Measurements from ENCODE around the gene RNF19B.

Gene RNF19B

GRCh38 chr1:32931760-32932159 is 32.8 kb downstream of the RNF19B start:
- ChIA-PET POLR2A (interaction anchor here (0.6 kb wide), 1 partner anchor 143 kb away, joined by 4 read pairs; no protein-coding TSS in a partner anchor), CTCF (interaction anchor here (0.8 to 9.7 kb wide), 16 partner anchors 12 to 219 kb away, joined by 3 to 107 read pairs (median 9); no protein-coding TSS in a partner anchor)
- TF ChIP-seq CTCF (IDR thresholded peaks at IDR 0.05; ENCODE audit: control extremely low read depth, extremely low read depth, low read depth, missing control alignments): no peak
- DNase-seq (ENCODE audit: extremely low spot score): no peak

GRCh38 chr1:32929366-32929765 is 35.2 kb downstream of the RNF19B start:
- no peak for TF ChIP-seq CTCF (IDR thresholded peaks at IDR 0.05; ENCODE audit: control extremely low read depth, extremely low read depth, low read depth, missing control alignments)
- POLR2A ChIA-PET: no interaction called here
- DNase-seq (ENCODE audit: extremely low spot score): no peak
- CTCF ChIA-PET: interaction anchor here (0.8 to 9.7 kb wide), 6 partner anchors 14 to 167 kb away, joined by 3 to 107 read pairs (median 6); no protein-coding TSS in a partner anchor

DNA sequence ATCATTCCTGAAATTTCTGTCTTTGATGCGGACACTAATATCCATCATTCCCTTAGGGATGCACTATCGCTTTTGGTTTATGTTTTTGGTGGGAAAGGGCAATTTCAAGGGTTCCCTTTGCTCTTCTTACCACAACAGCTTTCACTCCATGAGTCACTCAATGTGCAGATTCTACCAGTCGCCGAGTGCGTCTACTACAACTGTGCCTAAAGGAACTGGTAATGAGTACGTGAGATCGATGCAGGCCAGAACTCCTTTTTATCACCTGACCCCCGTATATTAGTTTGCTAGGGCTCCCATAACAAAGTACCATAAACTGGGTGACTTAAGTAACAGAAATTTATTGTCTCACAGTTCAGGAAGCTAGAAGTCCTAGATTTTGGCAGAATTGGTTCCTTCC is 35.9 kb downstream of the RNF19B start:
- ChIA-PET CTCF (interaction anchor here (1.0 to 9.7 kb wide), 3 partner anchors 15 to 126 kb away, joined by 3 to 69 read pairs (median 3); no protein-coding TSS in a partner anchor), POLR2A (no interaction called here)
- DNase-seq (ENCODE audit: extremely low spot score): no peak
- TF ChIP-seq CTCF (IDR thresholded peaks at IDR 0.05; ENCODE audit: control extremely low read depth, extremely low read depth, low read depth, missing control alignments): no peak

GRCh38 chr1:32928285-32928684 is 36.3 kb downstream of the RNF19B start:
- DNase-seq (ENCODE audit: extremely low spot score): no peak
- POLR2A ChIA-PET: no interaction called here
- CTCF ChIA-PET: interaction anchor here (1.0 to 1.1 kb wide), 3 partner anchors 9 to 126 kb away, joined by 3 read pairs; no protein-coding TSS in a partner anchor
- no peak for TF ChIP-seq CTCF (IDR thresholded peaks at IDR 0.05; ENCODE audit: control extremely low read depth, extremely low read depth, low read depth, missing control alignments)

DNA sequence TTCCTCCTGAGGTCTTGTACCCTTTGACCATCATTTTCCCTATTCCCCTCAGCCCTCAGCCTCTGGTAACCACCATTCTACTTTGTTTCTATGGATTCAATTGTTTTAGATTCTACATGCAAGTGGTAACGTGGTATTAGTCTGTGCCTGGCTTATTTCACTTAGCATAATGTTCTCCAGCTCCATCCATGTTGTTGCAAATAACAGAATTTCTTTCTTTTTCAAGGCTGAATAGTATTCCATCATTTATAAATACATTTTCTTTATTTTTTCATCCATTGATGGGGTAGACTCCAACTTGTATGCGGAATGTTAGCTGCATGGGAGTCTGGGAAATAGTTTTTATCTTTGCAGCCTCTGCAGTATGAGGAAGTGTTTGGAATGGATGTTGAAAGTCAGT is 37.2 kb downstream of the RNF19B start:
- no peak for DNase-seq (ENCODE audit: extremely low spot score)
- ChIA-PET POLR2A (no interaction called here), CTCF (interaction anchor here (1.0 to 1.1 kb wide), 2 partner anchors 9 to 215 kb away, joined by 3 read pairs; no protein-coding TSS in a partner anchor)
- TF ChIP-seq CTCF (IDR thresholded peaks at IDR 0.05; ENCODE audit: control extremely low read depth, extremely low read depth, low read depth, missing control alignments): no peak

GRCh38 chr1:32926562-32926961 is 38.0 kb downstream of the RNF19B start:
- CTCF ChIA-PET: interaction anchor here (1.2 kb wide), 1 partner anchor 129 kb away, joined by 3 read pairs; no protein-coding TSS in a partner anchor

More at GRCh38 chr1:32926562-32926961, 38.0 kb downstream of the RNF19B start:
- DNase-seq (ENCODE audit: extremely low spot score): no peak
- POLR2A ChIA-PET: no interaction called here
- TF ChIP-seq CTCF (IDR thresholded peaks at IDR 0.05; ENCODE audit: control extremely low read depth, extremely low read depth, low read depth, missing control alignments): no peak

Measured in GM10248 (cell line).